NCI-H146 treated with DMSO at 0.1 percent for 48 hours (cell line): Measurements from ENCODE around the gene DND1.
"Not testable (repeated sequence)": the region's sequence is repeated elsewhere in the genome, so short reads cannot be mapped to it uniquely, and the experiment has no call there.

Experiments
- DNase-seq: peaks from one replicate; lab custom pipeline; 2025; ENCODE audit not compliant: unreplicated experiment; lab: John Stamatoyannopoulos, UW

The DND1 gene

DNA sequence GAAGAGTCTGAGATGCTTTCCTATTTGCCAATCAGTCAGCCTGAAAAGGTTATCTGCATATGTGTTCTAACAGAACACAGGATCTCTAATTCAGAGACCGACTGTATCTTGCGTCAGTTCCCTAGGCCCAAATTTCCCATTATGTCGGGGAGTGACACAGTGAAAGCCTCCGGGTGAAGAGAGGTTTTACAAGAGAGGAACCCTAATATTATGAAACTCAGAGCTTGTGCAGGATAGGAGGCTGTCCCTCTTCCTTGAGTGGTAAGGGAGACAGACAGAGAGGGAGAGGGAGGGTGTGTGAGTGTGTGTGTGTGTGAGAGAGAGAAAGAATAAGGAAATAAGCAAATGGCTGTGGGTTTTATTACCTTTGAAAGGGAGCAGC, 42.3 kb downstream of the DND1 start:
- DNase-seq = no peak

DNA sequence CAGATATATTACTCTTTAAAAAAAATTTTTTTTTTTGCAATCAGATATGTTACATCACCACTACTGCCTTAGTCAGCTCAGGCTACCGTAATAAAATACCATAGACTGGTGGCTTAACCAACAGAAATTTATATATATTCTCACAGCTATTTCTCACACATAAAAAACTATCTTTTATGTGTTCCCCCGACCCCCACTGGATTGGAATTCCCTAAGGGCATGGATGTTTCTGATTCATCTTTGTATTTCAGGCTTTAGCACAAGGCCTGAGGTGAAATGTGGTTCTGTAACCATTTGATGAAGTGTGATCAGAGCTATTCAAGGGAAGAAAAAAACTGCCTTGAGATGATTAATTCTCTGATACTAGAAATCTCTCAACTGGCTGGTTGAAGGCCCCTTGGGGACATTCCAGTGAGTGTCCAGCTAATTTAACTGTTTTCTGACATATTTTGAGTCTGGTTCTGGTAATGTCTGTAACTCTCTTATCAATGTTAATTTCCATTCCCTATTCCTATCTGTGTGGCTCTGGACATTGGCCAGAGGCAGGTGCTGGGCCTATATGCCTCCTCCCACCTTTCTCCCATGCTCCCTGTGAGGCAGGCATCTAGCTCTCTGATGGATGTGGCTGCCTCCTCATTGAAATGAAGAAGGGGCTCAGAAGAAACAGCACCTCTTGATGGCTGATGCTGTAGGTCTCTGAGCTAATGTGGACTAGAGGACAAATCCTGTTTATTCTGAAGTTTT, 42.9 kb downstream of the DND1 start:
- no peak for DNase-seq

DNA sequence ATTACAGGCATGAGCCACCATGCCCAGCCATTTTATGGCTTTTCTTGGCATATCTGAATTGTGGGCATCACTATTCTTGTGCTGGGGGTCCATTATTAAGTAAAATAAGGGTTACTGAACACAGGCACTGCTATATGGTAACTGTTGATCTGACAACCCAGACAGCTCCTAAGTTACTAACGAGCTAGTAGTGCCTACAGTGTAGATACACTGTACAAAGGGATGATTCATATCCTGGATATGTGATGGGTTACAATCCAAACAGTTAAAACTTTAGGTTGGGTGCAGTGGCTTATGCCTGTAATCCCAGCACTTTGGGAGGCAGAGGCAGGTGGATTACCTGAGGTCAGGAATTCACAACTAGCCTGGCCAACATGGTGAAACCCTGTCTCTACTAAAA, 44.7 kb downstream of the DND1 start:
- DNase-seq = no peak

DNA sequence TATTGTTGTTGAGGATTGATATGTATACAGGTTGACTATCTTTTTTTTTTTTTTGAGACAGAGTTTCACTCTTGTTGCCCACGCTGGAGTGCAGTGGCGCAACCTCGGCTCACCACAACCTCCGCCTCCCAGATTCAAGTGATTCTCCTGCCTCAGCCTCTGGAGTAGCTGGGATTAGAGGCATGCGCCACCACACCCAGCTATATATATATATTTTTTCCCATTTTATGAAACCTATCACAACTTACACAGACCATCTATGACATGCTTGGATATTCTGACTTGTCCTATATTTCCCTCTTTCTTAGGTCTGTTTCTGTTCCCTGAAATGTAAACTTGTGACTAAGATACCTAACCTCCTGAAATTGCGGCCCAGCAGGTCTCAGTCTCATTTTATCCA, 45.4 kb downstream of the DND1 start:
- no peak for DNase-seq

DNA sequence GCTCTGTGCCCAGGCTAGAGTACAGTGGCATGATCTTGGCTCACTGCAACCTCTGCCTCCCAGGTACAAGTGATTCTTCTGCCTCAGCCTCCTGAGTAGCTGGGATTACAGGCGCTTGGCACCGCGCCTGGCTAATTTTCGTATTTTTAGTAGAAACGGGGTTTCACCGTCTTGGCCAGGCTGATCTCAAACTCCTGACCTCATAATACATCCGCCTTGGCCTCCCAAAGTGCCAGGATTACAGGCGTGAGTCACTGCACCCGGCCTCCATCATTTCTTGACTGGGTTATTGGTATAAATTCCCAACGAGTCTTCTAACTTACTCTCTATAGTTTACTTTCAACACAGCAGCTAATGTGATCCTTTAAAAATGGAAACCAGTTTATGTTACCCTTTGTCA, 48.5 kb downstream of the DND1 start:
- not testable (repeated sequence) for DNase-seq

DNA sequence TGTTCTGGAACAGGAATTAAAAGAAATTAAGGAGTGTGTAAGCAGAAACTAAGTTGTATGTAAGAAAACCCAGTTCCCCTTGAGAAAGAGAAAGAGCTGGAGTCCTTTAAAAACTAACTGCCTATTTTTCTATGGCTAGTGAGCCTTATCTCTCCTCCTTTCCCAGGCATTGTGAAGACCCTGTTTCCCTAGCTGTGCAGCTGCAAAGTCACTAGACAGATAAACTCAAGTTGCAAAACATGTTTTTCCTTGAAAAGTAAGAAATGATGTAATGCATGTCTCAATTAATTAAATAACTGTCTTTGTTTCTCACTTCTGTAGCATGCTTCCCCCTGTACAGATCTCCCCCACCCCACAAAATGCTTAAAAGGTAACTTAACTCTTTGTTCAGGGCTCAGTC, 50.3 kb downstream of the DND1 start:
- DNase-seq = not testable (repeated sequence)

DNA sequence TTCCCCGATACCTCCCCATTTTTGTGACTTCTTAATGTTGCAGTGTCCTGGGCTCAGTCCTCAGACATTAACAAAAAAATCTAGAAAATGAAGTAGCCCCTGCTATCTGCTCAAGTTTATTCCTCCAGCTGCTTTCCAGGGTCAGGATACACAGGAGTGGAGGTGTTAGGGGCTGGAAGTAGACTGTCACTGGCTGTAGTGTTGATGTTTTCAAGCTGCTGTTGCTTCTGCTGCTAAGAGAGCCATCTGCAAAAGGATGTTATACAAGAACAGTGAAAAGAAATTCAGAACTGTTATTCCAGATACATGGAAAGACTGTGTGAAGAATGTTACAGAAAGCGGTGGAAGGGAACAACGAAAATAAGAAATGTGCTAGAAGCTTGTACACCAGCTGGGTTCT, 51.1 kb downstream of the DND1 start:
- DNase-seq = no peak
